ENCODE results near the gene GPR18. TPM values are rescaled to one million over a fixed set of nuclear protein-coding genes. Genes with fewer than 3 reads are reported as not detected.

GPR18 gene
- total RNA-seq, 2 experiments from 2014 or later, result 10.9 to 13.7 TPM

DNA sequence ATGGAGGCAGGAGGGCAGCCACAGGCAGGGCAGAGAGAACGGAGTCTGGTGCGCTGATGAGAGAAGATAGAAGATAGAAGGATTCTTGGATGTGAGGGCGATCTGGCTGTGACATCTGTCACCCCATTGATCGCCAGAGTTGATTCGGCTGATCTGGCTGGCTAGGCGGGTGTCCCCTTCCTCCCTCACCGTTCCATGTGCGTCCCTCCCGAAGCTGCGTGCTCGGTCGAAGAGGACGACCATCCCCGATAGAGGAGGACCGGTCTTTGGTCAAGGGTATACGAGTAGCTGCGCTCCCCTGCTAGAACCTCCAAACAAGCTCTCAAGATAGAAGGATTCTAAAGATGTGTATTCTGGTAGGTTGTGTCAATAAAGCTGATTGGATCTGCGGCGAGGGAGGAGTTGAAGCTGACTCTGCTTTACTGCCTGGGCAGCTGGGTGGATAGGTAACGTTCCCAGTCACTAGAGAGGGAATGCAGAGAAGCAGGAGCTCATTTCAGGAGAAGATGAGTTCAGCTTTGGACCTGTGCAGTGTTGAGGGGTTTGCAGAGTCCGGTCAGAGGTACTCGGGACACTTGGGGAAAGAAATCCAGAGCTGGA lies 52.5 kb downstream of the GPR18 start:
- no peak overlapping the region for H2AFZ ChIP-seq (ENCODE audit: low read length)
- TF ChIP-seq, protein P1, sequence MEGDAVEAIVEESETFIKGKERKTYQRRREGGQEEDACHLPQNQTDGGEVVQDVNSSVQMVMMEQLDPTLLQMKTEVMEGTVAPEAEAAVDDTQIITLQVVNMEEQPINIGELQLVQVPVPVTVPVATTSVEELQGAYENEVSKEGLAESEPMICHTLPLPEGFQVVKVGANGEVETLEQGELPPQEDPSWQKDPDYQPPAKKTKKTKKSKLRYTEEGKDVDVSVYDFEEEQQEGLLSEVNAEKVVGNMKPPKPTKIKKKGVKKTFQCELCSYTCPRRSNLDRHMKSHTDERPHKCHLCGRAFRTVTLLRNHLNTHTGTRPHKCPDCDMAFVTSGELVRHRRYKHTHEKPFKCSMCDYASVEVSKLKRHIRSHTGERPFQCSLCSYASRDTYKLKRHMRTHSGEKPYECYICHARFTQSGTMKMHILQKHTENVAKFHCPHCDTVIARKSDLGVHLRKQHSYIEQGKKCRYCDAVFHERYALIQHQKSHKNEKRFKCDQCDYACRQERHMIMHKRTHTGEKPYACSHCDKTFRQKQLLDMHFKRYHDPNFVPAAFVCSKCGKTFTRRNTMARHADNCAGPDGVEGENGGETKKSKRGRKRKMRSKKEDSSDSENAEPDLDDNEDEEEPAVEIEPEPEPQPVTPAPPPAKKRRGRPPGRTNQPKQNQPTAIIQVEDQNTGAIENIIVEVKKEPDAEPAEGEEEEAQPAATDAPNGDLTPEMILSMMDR (conservative IDR thresholded peaks at IDR 0.05; ENCODE audit: low read length), result no peak
- no peak for TF ChIP-seq EZH2phosphoT487 (IDR thresholded peaks at IDR 0.05; ENCODE audit: borderline replicate concordance, low read depth, low read length)
- H3K4me3 ChIP-seq (ENCODE audit: low read depth, low read length, poor library complexity, severe bottlenecking), result peak overlapping the region; percentile 64
- DNase-seq (ENCODE audit: low spot score), result no peak
- peak overlapping the region; percentile 96 for H3K4me2 ChIP-seq (ENCODE audit: low read length)
- H3K79me2 ChIP-seq (ENCODE audit: insufficient read depth, low read depth, low read length), result peaks cover 84% of the 10 kb centered on the region
- no TSS peak for BruUV-seq (replicated peaks)
- H3K9me2 ChIP-seq (ENCODE audit: insufficient read depth, low read length), result no peaks in the 10 kb centered on the region
- intact Hi-C loops (cut with micrococcal nuclease; ENCODE audit: unreplicated experiment), result no loop called here
- POLR2A ChIA-PET, result interaction anchor here (1.2 to 1.8 kb wide), 5 partner anchors 9 to 53 kb away, joined by 3 to 5 read pairs (median 4); partner anchors contain the start of gene GPR18
- peaks cover 66% of the 10 kb centered on the region for H3K4me1 ChIP-seq (ENCODE audit: insufficient read depth, low read length, poor library complexity, severe bottlenecking)
- H3K27ac ChIP-seq (ENCODE audit: low read depth, low read length, poor library complexity, severe bottlenecking), result peak overlapping the region; percentile 81
- H3K9me3 ChIP-seq (ENCODE audit: low read length), result no peaks in the 10 kb centered on the region
- H4K20me1 ChIP-seq (ENCODE audit: insufficient read depth, low read length), result peaks cover 44% of the 10 kb centered on the region
- peaks cover 20% of the 10 kb centered on the region for H3K36me3 ChIP-seq (ENCODE audit: insufficient read depth, low read length)
- CTCF ChIA-PET (ENCODE audit: unreplicated experiment), result interaction anchor here (1.0 kb wide), 1 partner anchor 13 kb away, joined by 3 read pairs; no protein-coding TSS in a partner anchor

Small RNAs within 50 kb of the gene (small RNA-seq; reads per million reads assigned to genes)
- 9.1 reads per million, percentile 95 among the genes with 10 or more reads in this experiment for gene RN7SKP9

Other genes with a start within 250 kb of the GPR18 start
- gene UBAC2, start 57.5 kb downstream of the GPR18 start, total RNA-seq (2014; rRNA removed; shearing (Covaris generic)), result 26.8 and 33.4 TPM in 2 replicates
- gene UBAC2, start 57.5 kb downstream of the GPR18 start, total RNA-seq (2022), result 25.6 and 28.5 TPM in 2 replicates
- not detected in 2 replicates for gene GPR183, start 49.0 kb upstream of the GPR18 start, total RNA-seq (2014; rRNA removed; shearing (Covaris generic))
- not detected in 2 replicates for gene GPR183, start 49.0 kb upstream of the GPR18 start, total RNA-seq (2022)
- 16.3 and 17.8 TPM in 2 replicates for gene TM9SF2, start 243.1 kb upstream of the GPR18 start, total RNA-seq (2014; rRNA removed; shearing (Covaris generic))
- 26.7 and 27.3 TPM in 2 replicates for gene TM9SF2, start 243.1 kb upstream of the GPR18 start, total RNA-seq (2022)

Measured in OCI-LY7 (cell line).